Neuronal stem cell (in vitro differentiated cells): ENCODE measurements around the gene TAF1B.

Source experiments
- DNase-seq: peaks from one replicate; pipeline ENCODE4 v3.0.0-alpha.2; 2013; ENCODE audit warnings: low spot score
- H2AFZ ChIP-seq: one replicate; pipeline ENCODE4 v1.6.1; 2013; ENCODE audit warnings: mild to moderate bottlenecking, low read length, inconsistent platforms
- H2AK5ac ChIP-seq: 2 replicates; pipeline ENCODE4 v1.6.1; 2013; ENCODE audit warnings: low read depth, mild to moderate bottlenecking, inconsistent platforms, low read length, moderate library complexity, mixed read lengths
- H2BK120ac ChIP-seq: 2 replicates; pipeline ENCODE4 v1.6.1; 2013; ENCODE audit warnings: low read depth, mild to moderate bottlenecking, inconsistent platforms, low read length, moderate library complexity, mixed read lengths
- H2BK12ac ChIP-seq: one replicate; pipeline ENCODE4 v1.6.1; 2013; ENCODE audit warnings: low read length, inconsistent platforms
- H2BK15ac ChIP-seq: 2 replicates; pipeline ENCODE4 v1.6.1; 2013; ENCODE audit warnings: mild to moderate bottlenecking, low read length, inconsistent platforms, mixed read lengths
- H2BK5ac ChIP-seq: one replicate; pipeline ENCODE4 v1.6.1; 2013; ENCODE audit warnings: inconsistent platforms, mild to moderate bottlenecking, low read length, moderate library complexity
- H3K14ac ChIP-seq: one replicate; pipeline ENCODE4 v1.6.1; 2013; ENCODE audit warnings: low read length, inconsistent platforms
- H3K18ac ChIP-seq: 2 replicates; pipeline ENCODE4 v1.6.1; 2013; ENCODE audit warnings: low read length, inconsistent platforms
- H3K23ac ChIP-seq: 2 replicates; pipeline ENCODE4 v1.6.1; 2013; ENCODE audit warnings: low read depth, mild to moderate bottlenecking, mixed read lengths, low read length, inconsistent platforms; ENCODE audit not compliant: poor library complexity
- H3K27ac ChIP-seq: replicated peaks from 3 replicates; pipeline ENCODE4 v1.5.1; 2013; ENCODE audit warnings: low read length, inconsistent platforms
- H3K27me3 ChIP-seq, 3 experiments: 2 replicates each; pipeline ENCODE4 v1.6.1; 2013; ENCODE audit warnings: low read length in 3 of 3, mild to moderate bottlenecking in 2 of 3, inconsistent platforms in 1 of 3, low read depth in 1 of 3, mixed read lengths in 1 of 3, moderate library complexity in 1 of 3; ENCODE audit not compliant: control insufficient read depth in 3 of 3, insufficient read depth in 3 of 3
- H3K36me3 ChIP-seq, 2 donors: replicated peaks in 1 of 2; 2 replicates each; pipeline ENCODE4 v1.6.1; 2013; ENCODE audit warnings: low read length in 2 of 2; ENCODE audit not compliant: control insufficient read depth in 2 of 2, insufficient read depth in 2 of 2
- H3K4ac ChIP-seq: 2 replicates; pipeline ENCODE4 v1.6.1; 2013; ENCODE audit warnings: inconsistent platforms, mild to moderate bottlenecking, low read length, moderate library complexity
- H3K4me1 ChIP-seq, 2 donors: 1 replicate in 1 of 2; 2 replicates in 1 of 2; pipeline ENCODE4 v1.6.1; 2013; ENCODE audit warnings: low read length in 2 of 2, low read depth in 1 of 2; ENCODE audit not compliant: control insufficient read depth in 2 of 2, insufficient read depth in 1 of 2
- H3K4me2 ChIP-seq: one replicate; pipeline ENCODE4 v1.6.1; 2013; ENCODE audit warnings: mild to moderate bottlenecking, low read length, inconsistent platforms; ENCODE audit not compliant: insufficient read depth, poor library complexity, severe bottlenecking
- H3K4me3 ChIP-seq, 2 donors: 2 replicates each; pipeline ENCODE4 v1.5.1; 2013; ENCODE audit warnings: low read length in 2 of 2, mild to moderate bottlenecking in 2 of 2, inconsistent platforms in 1 of 2, moderate library complexity in 1 of 2
- H3K79me1 ChIP-seq: one replicate; pipeline ENCODE4 v1.6.1; 2013; ENCODE audit warnings: low read depth, mild to moderate bottlenecking, inconsistent platforms, low read length, moderate library complexity
- H3K9ac ChIP-seq: one replicate; pipeline ENCODE4 v1.6.1; 2013; ENCODE audit warnings: mild to moderate bottlenecking, low read depth, low read length, inconsistent platforms; ENCODE audit not compliant: poor library complexity
- H3K9me3 ChIP-seq, 2 donors: replicated peaks in 1 of 2; 2 replicates each; pipeline versions ENCODE3 to v1.6.1; 2013; ENCODE audit warnings: low read length in 2 of 2, mild to moderate bottlenecking in 2 of 2, inconsistent platforms in 1 of 2, low read depth in 1 of 2, mixed read lengths in 1 of 2, moderate library complexity in 1 of 2; ENCODE audit not compliant: control insufficient read depth in 2 of 2, insufficient read depth in 1 of 2
- H4K8ac ChIP-seq: one replicate; pipeline ENCODE4 v1.6.1; 2013; ENCODE audit warnings: low read depth, mild to moderate bottlenecking, inconsistent platforms, low read length, moderate library complexity
- H4K91ac ChIP-seq: one replicate; pipeline ENCODE4 v1.6.1; 2013; ENCODE audit warnings: low read length, low read depth, mild to moderate bottlenecking, inconsistent platforms; ENCODE audit not compliant: poor library complexity
- WGBS, 2 donors: extraction: QIAGEN DNeasy Blood & Tissue Kit; methylation state at CpG; one replicate each; pipeline ENCODE4 v1.1.7; 2013; ENCODE audit warnings: missing lambda C conversion rate in 2 of 2, mixed read lengths in 1 of 2; ENCODE audit not compliant: insufficient read length in 2 of 2, insufficient replicate concordance in 1 of 2; ENCODE audit errors: extremely low coverage in 2 of 2; 5-methylcytosine and 5-hydroxymethylcytosine counted together

TAF1B gene

GRCh38 chr2:9971890-9972289 is 128.6 kb downstream of the TAF1B start:
- no peak overlapping the region for H4K91ac ChIP-seq
- no peak overlapping the region for H2AK5ac ChIP-seq
- no peak overlapping the region for H2BK5ac ChIP-seq
- no peak overlapping the region for H2BK12ac ChIP-seq
- no CpG with 5 or more reads among the region's 6 CpGs for WGBS, 2 donors
- H2BK15ac ChIP-seq = no peak overlapping the region
- H3K9ac ChIP-seq = no peak overlapping the region
- H3K79me1 ChIP-seq = no peaks in the 10 kb centered on the region
- no peak overlapping the region for H3K23ac ChIP-seq
- H2BK120ac ChIP-seq = peak overlapping the region; percentile 21
- no peaks in the 10 kb centered on the region for H3K9me3 ChIP-seq
- no peak overlapping the region for H3K14ac ChIP-seq
- H4K8ac ChIP-seq = no peak overlapping the region
- no peaks in the 10 kb centered on the region for H3K27me3 ChIP-seq
- H2AFZ ChIP-seq = no peak overlapping the region
- H3K36me3 ChIP-seq = no peaks in the 10 kb centered on the region
- H3K4me3 ChIP-seq = no peak overlapping the region
- H3K4me2 ChIP-seq = no peak overlapping the region
- no peak overlapping the region for H3K27ac ChIP-seq
- H3K18ac ChIP-seq = no peak overlapping the region
- H3K4ac ChIP-seq = no peak overlapping the region
- DNase-seq = no peak
- H3K4me1 ChIP-seq = peaks cover 20 to 22% of the 10 kb centered on the region in 2 donors

GRCh38 chr2:9972621-9973479 is 129.6 kb downstream of the TAF1B start:
- Histone ChIP-seq H3K4me2 (no peak overlapping the region), H3K36me3 (no peaks in the 10 kb centered on the region), H3K27me3 (no peaks in the 10 kb centered on the region), H3K9ac (no peak overlapping the region), H3K4ac (no peak overlapping the region), H3K9me3 (no peaks in the 10 kb centered on the region), H2AFZ (peak overlapping the region; percentile 2), H3K14ac (no peak overlapping the region), H3K4me1 (peaks cover 20 to 21% of the 10 kb centered on the region in 2 donors), H2BK5ac (no peak overlapping the region), H4K91ac (no peak overlapping the region), H2AK5ac (no peak overlapping the region), H3K23ac (no peak overlapping the region), H2BK15ac (no peak overlapping the region), H3K79me1 (no peaks in the 10 kb centered on the region), H3K4me3 (no peak overlapping the region), H4K8ac (no peak overlapping the region), H3K18ac (peak overlapping the region; percentile 24), H2BK120ac (no peak overlapping the region), H3K27ac (no peak overlapping the region), H2BK12ac (no peak overlapping the region)
- no peak for DNase-seq
- WGBS, 2 donors = no CpG with 5 or more reads among the region's 13 CpGs

GRCh38 chr2:9973690-9974089 is 130.4 kb downstream of the TAF1B start:
- Histone ChIP-seq H3K36me3 (no peaks in the 10 kb centered on the region), H2AFZ (no peak overlapping the region), H3K9ac (no peak overlapping the region), H2BK5ac (no peak overlapping the region), H3K14ac (no peak overlapping the region), H3K4me1 (peaks cover 13 to 14% of the 10 kb centered on the region in 2 donors), H4K8ac (no peak overlapping the region), H3K79me1 (no peaks in the 10 kb centered on the region), H3K9me3 (no peaks in the 10 kb centered on the region), H2AK5ac (no peak overlapping the region), H3K4ac (no peak overlapping the region), H3K27ac (no peak overlapping the region), H3K27me3 (no peaks in the 10 kb centered on the region), H2BK120ac (no peak overlapping the region), H3K4me3 (no peak overlapping the region), H3K23ac (no peak overlapping the region), H3K4me2 (no peak overlapping the region), H2BK12ac (no peak overlapping the region), H2BK15ac (no peak overlapping the region), H4K91ac (no peak overlapping the region), H3K18ac (no peak overlapping the region)
- no peak for DNase-seq
- no CpG with 5 or more reads among the region's 6 CpGs for WGBS, 2 donors

DNA sequence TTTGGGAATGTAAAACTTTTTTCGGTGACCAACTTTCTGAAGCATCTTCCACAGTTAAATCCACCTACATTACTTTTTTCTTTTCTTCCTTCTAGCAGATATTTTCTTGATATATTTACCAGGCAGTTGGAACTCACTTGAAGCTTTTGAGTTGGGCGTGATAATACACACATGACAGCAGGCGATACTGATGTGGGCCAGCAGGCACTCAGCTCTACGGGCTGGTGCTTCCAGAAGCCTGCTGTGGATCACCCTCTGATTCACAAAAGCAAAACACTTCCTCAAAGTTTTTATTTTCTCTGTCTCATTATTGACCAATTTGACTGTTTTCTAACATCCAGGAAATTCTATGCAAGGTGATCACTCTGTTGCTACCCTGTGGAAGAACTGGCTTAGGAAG is 131.1 kb downstream of the TAF1B start:
- Histone ChIP-seq H3K4ac (no peak overlapping the region), H3K79me1 (no peaks in the 10 kb centered on the region), H2BK12ac (no peak overlapping the region), H3K23ac (no peak overlapping the region), H2BK120ac (no peak overlapping the region), H3K4me2 (no peak overlapping the region), H2AFZ (no peak overlapping the region), H3K36me3 (no peaks in the 10 kb centered on the region), H3K14ac (no peak overlapping the region), H3K27me3 (no peaks in the 10 kb centered on the region), H4K8ac (no peak overlapping the region), H2BK5ac (no peak overlapping the region), H3K9ac (no peak overlapping the region), H3K18ac (no peak overlapping the region), H3K4me1 (peaks cover 11 to 14% of the 10 kb centered on the region in 2 donors), H3K4me3 (no peak overlapping the region), H3K9me3 (no peaks in the 10 kb centered on the region), H2AK5ac (no peak overlapping the region), H3K27ac (no peak overlapping the region), H4K91ac (no peak overlapping the region), H2BK15ac (no peak overlapping the region)
- DNase-seq = no peak
- WGBS, 2 donors = no CpG with 5 or more reads among the region's 4 CpGs
